Measurements from ENCODE around the gene DAB1. TPM values are rescaled to one million over a fixed set of nuclear protein-coding genes. Genes with fewer than 3 reads are reported as not detected.

The DAB1 gene
- total RNA-seq, 1 experiment from 2014 or later: not detected

GRCh38 chr1:56995414-56996100, 428.3 kb downstream of the DAB1 start:
- Histone ChIP-seq H3K9ac (ENCODE audit: low read length) (no peak overlapping the region), H4K20me1 (ENCODE audit: insufficient read depth) (no peaks in the 10 kb centered on the region), H3K4me2 (ENCODE audit: low read length) (no peak overlapping the region), H2AFZ (ENCODE audit: low read depth, low read length, poor library complexity, severe bottlenecking) (no peak overlapping the region), H3K9me3 (ENCODE audit: control insufficient read depth in 1 of 2, insufficient read depth in 1 of 2, low read depth in 1 of 2, low read length in 2 of 2) (no peaks in the 10 kb centered on the region), H3K4me1 (ENCODE audit: control insufficient read depth in 1 of 2, insufficient read depth in 2 of 2, low read length in 2 of 2) (no peaks in the 10 kb centered on the region), H3K27me3 (ENCODE audit: insufficient read depth, low read length) (peaks cover 16% of the 10 kb centered on the region; the same call in 1 of the 2 replicates), H3K79me2 (ENCODE audit: insufficient read depth, low read length) (no peaks in the 10 kb centered on the region), H3K4me3 (replicated peaks in 1 of 2; ENCODE audit: low read depth in 1 of 2, low read length in 2 of 2) (no peak overlapping the region), H3K27ac (ENCODE audit: low read depth, low read length) (no peak overlapping the region), H3K9me2 (ENCODE audit: insufficient read depth) (no peaks in the 10 kb centered on the region), H3K36me3 (ENCODE audit: control insufficient read depth in 1 of 2, insufficient read depth in 2 of 2, low read length in 2 of 2) (no peaks in the 10 kb centered on the region)
- ATAC-seq (no peak), DNase-seq (ENCODE audit: low read depth, low spot score) (no peak)
- RAD21 ChIA-PET (ENCODE audit: low non-redundant PET in 1 of 2, low total read pairs in 2 of 2, uncharacterized antibody in 2 of 2, unreplicated experiment in 2 of 2): no interaction called here
- BruUV-seq (replicated peaks): no TSS peak
- intact Hi-C loops (cut with micrococcal nuclease): no loop called here
- POLR2A ChIA-PET: no interaction called here
- CTCF ChIA-PET: no interaction called here
- no peak for TF ChIP-seq RAD21 (IDR thresholded peaks at IDR 0.05; ENCODE audit: low read depth)
- TF ChIP-seq EZH2phosphoT487 (IDR thresholded peaks at IDR 0.05; ENCODE audit: borderline replicate concordance): no peak
- TF ChIP-seq ZFX (IDR thresholded peaks at IDR 0.05): no peak
- no peak for TF ChIP-seq ATF3 (IDR thresholded peaks at IDR 0.05)
- TF ChIP-seq ELF1 (IDR thresholded peaks at IDR 0.05; ENCODE audit: borderline replicate concordance, low read depth): no peak
- no peak for TF ChIP-seq REST (IDR thresholded peaks at IDR 0.05; ENCODE audit: low read depth)
- TF ChIP-seq EZH2 (IDR thresholded peaks at IDR 0.05): no peak
- TF ChIP-seq JUND (IDR thresholded peaks at IDR 0.05): no peak
- TF ChIP-seq YY1 (IDR thresholded peaks at IDR 0.05; ENCODE audit: extremely low read depth, insufficient replicate concordance, low read depth, low read length): no peak
- no peak for TF ChIP-seq SRF (IDR thresholded peaks at IDR 0.05; ENCODE audit: low read depth)
- no peak for TF ChIP-seq CBX3 (IDR thresholded peaks at IDR 0.05; ENCODE audit: low read depth)
- TF ChIP-seq ZNF274 (IDR thresholded peaks at IDR 0.05; ENCODE audit: low read depth, low read length): no peak
- TF ChIP-seq SIN3A (IDR thresholded peaks at IDR 0.05; ENCODE audit: low read depth): no peak
- TF ChIP-seq CEBPB (IDR thresholded peaks at IDR 0.05; ENCODE audit: low read depth): no peak
- TF ChIP-seq MAX (IDR thresholded peaks at IDR 0.05): no peak
- TF ChIP-seq CTCF (IDR thresholded peaks at IDR 0.05 in 2 of 3, conservative IDR thresholded peaks at IDR 0.05 in 1 of 3; ENCODE audit: borderline replicate concordance in 1 of 3, insufficient read depth in 1 of 3, low read depth in 2 of 3, low read length in 2 of 3): no peak
- no peak for TF ChIP-seq EGR1 (IDR thresholded peaks at IDR 0.05; ENCODE audit: low read depth)
- TF ChIP-seq SP1 (IDR thresholded peaks at IDR 0.05; ENCODE audit: low read depth): no peak
- no peak for TF ChIP-seq POLR2AphosphoS5 (IDR thresholded peaks at IDR 0.05; ENCODE audit: low read depth, low read length)
- no peak for TF ChIP-seq FOSL1 (IDR thresholded peaks at IDR 0.05; ENCODE audit: low read depth)

Measured in HCT116 (cell line).